HCT116 (cell line): Measurements from ENCODE around the gene SUN5.

Source experiments
- CTCF ChIP-seq, 3 experiments: fragments of 200-600 bp in 1 of 3; sonication (generic) in 1 of 3; IDR thresholded peaks in 2 of 3; conservative IDR thresholded peaks in 1 of 3; 2 replicates each; pipeline ENCODE4 v1.5.1; 2012 to 2017; ENCODE audit warnings: low read depth in 2 of 3, low read length in 2 of 3, antibody characterized with exemption in 1 of 3, borderline replicate concordance in 1 of 3, control low read depth in 1 of 3, mild to moderate bottlenecking in 1 of 3, mixed read lengths in 1 of 3, mixed run types in 1 of 3, moderate library complexity in 1 of 3; ENCODE audit not compliant: insufficient read depth in 1 of 3
- ELF1 ChIP-seq: IDR thresholded peaks from 2 replicates; pipeline ENCODE4 v1.6.1; 2012; ENCODE audit warnings: low read depth, borderline replicate concordance
- POLR2A ChIP-seq: IDR thresholded peaks from 2 replicates; pipeline ENCODE4 v1.7.0; 2011; ENCODE audit warnings: borderline replicate concordance; ENCODE audit not compliant: insufficient read depth, insufficient read length; ENCODE audit errors: extremely low read depth
- POLR2AphosphoS5 ChIP-seq: IDR thresholded peaks from 2 replicates; pipeline ENCODE4 v1.6.1; 2011; ENCODE audit warnings: mild to moderate bottlenecking, low read depth, low read length, moderate library complexity
- SIN3A ChIP-seq: IDR thresholded peaks from 2 replicates; pipeline ENCODE4 v1.6.1; 2012; ENCODE audit warnings: low read depth

DNA sequence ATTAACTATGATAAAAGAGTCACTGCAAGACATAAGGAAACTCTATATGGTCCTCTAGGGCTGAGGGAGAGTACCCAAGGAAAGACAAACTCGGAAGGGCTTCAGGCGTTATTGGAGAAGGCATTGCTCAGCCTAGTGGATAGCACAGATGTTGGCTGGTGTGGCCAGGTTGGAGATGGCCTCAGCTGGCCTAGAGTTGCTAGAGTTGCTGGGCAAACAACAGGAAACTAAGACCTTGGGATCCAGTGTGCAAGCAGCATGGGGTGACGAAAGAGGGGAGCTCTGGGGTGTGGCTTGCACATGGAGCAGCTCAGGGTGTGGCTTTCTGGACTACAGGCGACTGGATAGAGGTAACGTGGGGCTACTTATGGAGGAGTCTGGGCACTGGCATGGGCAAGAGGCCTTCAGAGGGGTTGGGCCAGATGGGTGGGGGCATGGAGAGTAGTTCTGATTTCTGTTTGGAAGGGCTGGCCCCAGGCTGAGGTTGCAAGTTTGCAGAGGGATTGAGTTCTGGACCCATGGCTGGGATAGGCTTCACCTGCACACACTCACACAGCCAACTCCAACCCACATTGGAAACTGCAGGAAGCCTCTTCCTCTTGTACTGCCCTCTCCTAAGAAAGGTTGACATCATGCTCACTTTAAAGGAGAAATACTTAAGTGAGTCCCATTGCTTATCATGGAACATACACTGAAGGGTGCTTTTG, 22.0 kb upstream of the SUN5 start:
- TF ChIP-seq POLR2AphosphoS5 (no peak), CTCF (IDR thresholded peaks at IDR 0.05 in 2 of 3, conservative IDR thresholded peaks at IDR 0.05 in 1 of 3; ENCODE audit: borderline replicate concordance in 1 of 3, insufficient read depth in 1 of 3, low read depth in 2 of 3, low read length in 2 of 3) (no peak), SIN3A (no peak), POLR2A (no peak), ELF1 (no peak)
